NB4 (cell line): ENCODE results near the gene DENND4B.

Experiments used
- DNase-seq: peaks from one replicate; pipeline ENCODE4 v3.0.0; 2010; ENCODE audit warnings: low read depth
- H3K4me3 ChIP-seq: one replicate; pipeline ENCODE4 v1.5.1; 2011; ENCODE audit warnings: mild to moderate bottlenecking, low read depth, low read length, moderate library complexity
- MYC ChIP-seq: IDR thresholded peaks from 2 replicates; pipeline ENCODE4 v1.6.1; 2011; ENCODE audit warnings: low read depth, low read length
- POLR2A ChIP-seq: IDR thresholded peaks from 2 replicates; pipeline ENCODE4 v1.6.1; 2011; ENCODE audit warnings: mild to moderate bottlenecking; ENCODE audit not compliant: insufficient read length; ENCODE audit errors: extremely low read depth
- TF ChIP-seq, protein P1 (sequence below): IDR thresholded peaks from one replicate; pipeline ENCODE4 v1.5.1; 2012; ENCODE audit warnings: low read depth, low read length
- TF ChIP-seq, protein P2 (sequence below): IDR thresholded peaks from 2 replicates; pipeline ENCODE4 v1.6.1; 2011; ENCODE audit warnings: low read depth, low read length

DENND4B gene

DNA sequence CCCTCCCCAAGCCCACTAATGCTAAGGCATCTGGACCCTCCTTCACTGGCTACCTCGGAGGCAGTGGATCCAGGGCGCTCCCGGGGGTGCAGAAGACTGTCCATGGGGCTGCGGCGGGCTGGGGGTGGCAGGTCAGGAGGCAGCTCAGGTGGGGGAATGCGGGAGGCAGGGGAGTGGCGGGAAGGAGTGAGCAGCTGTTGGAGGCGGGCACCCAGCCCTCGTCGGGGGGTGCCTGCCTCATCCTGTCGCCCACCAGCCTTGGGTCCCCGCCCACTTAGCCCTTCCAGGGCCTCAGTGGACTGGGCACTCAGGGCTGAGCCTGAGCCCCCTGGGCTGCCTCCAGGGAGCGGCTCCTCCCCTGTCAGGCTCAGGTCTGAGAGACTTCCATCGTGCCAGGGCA lies 13.1 kb downstream of the DENND4B start:
- no peak overlapping the region for H3K4me3 ChIP-seq
- DNase-seq, result no peak
- TF ChIP-seq, protein P1, sequence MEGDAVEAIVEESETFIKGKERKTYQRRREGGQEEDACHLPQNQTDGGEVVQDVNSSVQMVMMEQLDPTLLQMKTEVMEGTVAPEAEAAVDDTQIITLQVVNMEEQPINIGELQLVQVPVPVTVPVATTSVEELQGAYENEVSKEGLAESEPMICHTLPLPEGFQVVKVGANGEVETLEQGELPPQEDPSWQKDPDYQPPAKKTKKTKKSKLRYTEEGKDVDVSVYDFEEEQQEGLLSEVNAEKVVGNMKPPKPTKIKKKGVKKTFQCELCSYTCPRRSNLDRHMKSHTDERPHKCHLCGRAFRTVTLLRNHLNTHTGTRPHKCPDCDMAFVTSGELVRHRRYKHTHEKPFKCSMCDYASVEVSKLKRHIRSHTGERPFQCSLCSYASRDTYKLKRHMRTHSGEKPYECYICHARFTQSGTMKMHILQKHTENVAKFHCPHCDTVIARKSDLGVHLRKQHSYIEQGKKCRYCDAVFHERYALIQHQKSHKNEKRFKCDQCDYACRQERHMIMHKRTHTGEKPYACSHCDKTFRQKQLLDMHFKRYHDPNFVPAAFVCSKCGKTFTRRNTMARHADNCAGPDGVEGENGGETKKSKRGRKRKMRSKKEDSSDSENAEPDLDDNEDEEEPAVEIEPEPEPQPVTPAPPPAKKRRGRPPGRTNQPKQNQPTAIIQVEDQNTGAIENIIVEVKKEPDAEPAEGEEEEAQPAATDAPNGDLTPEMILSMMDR, result no peak
- no peak for TF ChIP-seq POLR2A
- TF ChIP-seq, protein P2, sequence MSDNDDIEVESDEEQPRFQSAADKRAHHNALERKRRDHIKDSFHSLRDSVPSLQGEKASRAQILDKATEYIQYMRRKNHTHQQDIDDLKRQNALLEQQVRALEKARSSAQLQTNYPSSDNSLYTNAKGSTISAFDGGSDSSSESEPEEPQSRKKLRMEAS, result no peak
- TF ChIP-seq MYC, result no peak

DNA sequence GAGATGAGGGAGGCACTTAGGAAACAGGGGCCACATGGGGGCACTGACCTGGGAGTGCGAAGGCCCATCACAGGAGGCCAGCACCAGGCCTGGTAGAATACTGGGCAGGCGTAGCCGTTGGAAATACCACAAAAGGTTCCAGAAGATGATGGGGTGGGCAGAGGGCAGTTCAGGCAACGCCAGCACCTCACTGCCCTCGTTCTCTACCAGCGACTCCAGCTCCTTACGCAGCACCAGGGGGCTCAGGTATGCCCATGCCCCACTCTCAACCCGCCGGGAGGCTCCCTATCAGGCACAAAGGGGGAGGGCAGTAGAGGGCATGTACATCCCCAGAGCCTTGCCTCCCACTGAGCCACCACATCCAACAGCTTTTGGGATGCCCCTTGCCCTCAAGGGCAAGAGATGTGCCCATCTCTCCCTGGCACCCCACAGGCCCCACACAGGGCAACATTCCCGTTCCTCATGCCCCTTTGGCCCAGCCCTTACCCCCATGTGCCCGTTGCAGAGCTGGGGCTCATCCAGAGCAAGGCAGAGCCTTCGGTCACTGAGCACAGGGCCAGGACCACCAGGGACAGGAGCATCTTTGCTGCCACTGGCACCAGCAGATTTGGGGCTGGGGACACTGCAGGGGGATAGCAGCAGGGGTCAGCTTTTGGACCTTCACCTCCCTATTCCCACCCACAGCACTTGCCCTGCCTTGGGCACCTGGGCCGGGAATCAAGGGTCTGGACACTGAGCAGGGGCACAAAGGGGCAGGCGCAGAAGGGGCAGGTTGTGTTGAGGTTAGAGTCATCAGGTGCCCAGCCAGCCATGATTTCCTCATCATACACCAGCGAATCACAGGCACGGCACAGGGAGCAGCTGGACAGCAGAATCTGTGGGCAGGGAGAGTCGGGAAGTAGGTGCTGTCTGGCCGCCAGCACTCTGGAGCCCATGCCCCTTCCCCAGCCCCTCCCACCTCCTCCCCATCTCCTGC lies 14.1 kb downstream of the DENND4B start:
- DNase-seq, result no peak
- TF ChIP-seq, protein P1, result no peak
- TF ChIP-seq, protein P2, result no peak
- TF ChIP-seq MYC (no peak), POLR2A (no peak)
- H3K4me3 ChIP-seq, result no peak overlapping the region

DNA sequence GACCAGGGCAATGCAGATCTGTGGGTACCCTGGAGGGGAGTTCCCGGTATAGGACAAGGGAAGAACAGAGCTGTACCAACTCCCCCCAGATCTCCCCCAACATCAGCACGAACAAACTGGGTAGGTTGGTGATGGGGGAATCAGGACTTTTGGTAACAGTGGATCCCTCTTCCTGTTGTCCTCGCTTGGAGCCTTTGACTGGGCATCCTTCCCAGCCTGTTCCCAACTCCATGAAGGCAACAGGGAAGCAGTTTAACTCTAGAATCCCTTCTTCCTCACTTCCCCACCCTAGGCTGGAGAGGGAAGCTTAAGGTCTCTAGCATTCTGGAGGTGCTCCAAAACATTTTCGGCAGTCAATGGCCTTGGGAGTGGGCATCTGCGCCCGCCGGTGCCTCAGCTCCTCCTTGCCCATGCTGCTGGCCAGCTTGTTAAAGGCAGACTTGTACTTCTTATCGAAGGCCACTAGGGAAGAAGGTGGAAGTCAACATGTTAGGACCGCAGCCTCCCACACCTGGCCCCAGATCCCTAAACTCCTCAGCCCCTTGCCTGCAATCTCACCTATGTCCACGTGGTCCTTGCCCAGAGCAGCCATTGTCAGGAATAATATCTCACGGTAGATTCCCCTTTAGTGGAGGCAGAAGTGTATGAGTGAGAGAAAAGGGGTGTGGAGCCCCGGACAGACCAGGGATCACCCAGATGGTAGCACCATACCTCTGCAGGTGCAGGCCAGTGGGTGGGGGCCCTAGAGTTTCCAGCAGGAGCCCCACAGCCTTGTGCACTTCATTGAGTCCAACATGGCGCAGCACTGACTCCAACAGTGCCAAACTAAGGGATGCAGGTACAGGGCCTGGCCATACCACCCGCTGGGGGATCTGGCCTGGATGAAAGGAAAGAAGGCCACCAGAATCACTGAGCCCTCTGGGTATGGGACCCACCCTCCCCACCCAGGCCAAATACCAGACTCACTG lies 16.3 kb downstream of the DENND4B start:
- DNase-seq, result no peak
- TF ChIP-seq, protein P1, result no peak
- TF ChIP-seq POLR2A (no peak), MYC (no peak)
- TF ChIP-seq, protein P2, result no peak
- no peak overlapping the region for H3K4me3 ChIP-seq

DNA sequence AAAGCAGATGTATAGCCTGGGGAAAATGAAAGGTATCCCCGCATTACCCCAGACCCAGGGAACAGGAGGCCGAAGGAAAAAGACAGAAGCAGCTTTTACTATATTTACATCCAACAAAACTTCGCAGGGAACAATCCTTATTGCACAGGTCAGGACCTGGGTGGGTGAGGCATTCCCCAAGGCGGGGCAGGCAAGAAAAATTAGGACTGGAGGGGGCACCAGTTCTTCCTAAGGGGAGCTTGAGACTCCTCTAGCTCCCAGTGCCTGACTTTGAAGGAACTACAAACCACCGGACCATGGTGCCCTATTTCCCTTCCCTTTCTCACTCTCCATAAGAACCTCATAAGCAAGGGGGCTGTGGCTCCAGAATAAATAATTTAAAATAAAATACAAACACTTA lies 17.1 kb downstream of the DENND4B start:
- H3K4me3 ChIP-seq, result no peak overlapping the region
- TF ChIP-seq, protein P2, result no peak
- TF ChIP-seq, protein P1, result no peak
- TF ChIP-seq POLR2A (no peak), MYC (no peak)
- DNase-seq, result no peak

DNA sequence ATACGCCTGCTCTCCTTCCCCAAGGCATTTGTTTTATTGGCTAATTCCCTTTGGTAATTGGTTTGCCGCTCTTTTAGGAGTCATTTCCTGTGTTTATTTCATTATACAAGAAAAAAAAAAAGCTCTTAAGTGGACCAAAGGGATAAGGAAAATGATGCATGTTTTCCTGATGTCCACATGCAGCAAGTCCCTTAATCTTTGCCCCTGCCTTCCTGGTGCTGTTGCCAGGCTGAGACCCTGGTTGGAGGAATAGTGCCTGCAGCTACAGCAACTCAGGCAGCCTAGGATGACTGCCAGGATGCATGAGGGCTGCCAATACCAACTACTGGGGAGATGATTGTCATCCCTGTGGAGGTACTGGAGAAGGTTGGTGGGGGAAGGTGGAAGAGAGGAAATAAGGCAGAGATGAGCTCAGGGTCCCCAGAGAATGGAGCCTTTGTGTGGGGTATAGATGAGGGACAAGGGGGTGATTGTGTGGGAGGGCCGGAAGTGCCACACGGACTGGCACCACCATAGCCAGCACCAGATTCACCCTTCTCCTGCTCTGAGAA lies 17.7 kb downstream of the DENND4B start:
- H3K4me3 ChIP-seq, result no peak overlapping the region
- no peak for DNase-seq
- TF ChIP-seq POLR2A (no peak), MYC (no peak)
- TF ChIP-seq, protein P2, result no peak
- TF ChIP-seq, protein P1, result no peak
